Limb (tissue), 2 donors: ENCODE data around the gene SMOC1.
"Not testable (repeated sequence)": the region's sequence is repeated elsewhere in the genome, so short reads cannot be mapped to it uniquely, and the experiment has no call there.

Experiments
- DNase-seq, 2 donors: peaks; one replicate each; pipeline ENCODE4 v3.0.0-alpha.2; 2016; ENCODE audit errors: extremely low spot score in 2 of 2

Gene SMOC1

DNA sequence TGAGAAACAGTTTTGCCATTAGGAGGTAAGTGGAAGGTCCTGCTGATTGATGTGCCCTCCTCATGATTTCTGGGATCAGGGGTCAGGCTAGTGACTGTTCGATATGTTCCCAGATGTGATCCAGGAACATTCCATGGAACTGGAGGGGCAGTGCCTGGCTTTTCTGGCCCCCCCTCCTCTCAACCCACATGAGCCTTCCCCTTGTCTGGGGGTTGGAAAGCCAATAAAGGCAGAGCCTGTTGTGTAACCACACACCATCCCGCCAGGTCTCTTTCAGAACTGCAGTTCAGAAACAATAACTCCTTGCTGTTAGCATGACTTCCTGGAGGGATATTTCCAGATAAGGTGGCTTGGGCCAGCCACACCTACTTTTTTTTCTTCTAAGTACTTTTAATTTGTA is 17.8 kb downstream of the SMOC1 start:
- DNase-seq, result no peak

DNA sequence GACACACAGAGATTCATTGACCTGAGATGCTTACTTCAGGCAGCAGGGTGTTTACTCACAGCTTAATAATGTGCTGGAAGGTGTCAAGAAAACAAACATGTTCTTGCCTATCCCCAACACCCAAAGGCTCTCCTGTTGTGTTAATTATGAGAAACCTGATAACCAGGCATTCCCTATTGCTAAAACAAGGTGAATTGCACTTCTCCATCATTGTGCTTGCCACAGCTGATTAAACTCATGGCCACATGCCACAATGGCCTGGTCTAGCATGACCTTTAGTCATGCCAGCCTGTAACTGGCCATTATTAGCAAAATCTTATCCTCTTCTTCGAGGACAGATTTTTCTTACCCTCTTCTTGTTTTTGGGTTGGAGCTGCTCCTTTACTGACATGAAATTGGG is 21.4 kb downstream of the SMOC1 start:
- no peak for DNase-seq

DNA sequence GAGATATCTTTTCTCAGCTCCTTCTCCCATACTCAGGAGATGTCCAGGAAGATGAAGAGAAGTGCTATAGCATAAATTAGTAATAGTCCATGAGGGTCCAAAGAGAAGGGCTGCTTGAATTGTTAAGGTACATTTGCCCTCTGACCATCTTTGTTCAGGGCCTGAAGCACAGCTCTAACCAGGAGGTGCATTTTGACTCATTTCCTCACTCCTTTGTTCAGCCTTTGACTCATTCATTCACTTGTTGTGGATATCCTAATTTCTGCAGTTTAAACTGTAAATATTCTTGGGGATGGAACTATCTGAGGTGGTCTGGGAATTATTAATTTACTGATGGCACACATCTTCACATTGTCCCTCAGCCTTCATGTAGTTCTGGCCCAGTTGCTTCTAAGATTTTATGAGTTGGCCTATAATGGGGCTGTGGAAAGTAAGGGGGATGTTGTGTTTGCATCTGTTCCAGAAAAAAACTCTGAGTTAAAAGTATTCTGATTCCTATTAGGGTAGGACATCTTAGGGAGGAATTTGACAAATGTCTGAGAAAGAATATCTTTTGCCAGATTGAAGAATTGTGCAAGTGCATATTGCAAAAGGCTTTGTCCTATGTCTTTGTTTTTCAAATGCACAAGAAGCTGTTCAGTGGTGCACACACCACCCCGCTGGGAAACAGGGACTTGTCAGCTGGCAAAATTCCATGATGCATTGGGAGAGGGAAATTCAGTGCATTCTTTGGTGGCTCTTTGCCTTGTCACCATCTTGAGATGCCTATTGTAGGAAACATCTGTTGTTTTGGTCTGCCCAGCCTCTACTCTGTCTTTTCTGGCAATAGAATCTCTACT is 22.1 kb downstream of the SMOC1 start:
- no peak for DNase-seq

DNA sequence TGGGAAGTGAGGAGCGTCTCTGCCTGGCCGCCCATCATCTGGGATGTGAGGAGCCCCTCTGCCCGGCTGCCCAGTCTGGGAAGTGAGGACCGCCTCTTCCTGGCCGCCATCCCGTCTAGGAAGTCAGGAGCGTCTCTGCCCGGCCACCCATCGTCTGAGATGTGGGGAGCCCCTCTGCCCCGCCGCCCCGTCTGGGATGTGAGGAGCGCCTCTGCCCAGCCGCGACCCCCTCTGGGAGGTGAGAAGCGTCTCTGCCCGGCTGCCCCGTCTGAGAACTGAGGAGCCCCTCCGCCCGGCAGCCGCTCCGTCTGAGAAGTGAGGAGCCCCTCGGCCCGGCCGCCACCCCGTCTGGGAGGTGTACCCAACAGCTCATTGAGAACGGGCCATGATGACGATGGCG is 23.8 kb downstream of the SMOC1 start:
- DNase-seq, result not testable (repeated sequence)

DNA sequence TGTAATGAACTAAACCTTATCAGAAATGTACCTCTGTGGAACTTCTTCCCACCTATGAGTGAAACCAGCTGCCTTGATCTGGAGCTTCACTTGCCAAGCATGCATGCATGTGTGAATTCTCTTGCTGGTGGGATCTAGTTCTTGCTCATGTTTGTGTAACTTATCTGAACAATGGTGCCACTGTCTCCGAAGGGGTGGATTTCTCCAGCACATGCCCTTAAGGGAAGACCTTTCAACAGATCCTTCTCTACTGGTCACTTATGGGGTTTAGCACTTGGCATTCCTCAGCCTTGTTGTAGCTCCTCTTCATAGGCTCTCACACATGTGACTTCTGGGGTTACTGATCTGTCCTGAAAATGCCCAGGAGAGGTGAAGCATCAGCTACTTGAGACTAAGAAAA is 25.0 kb downstream of the SMOC1 start:
- no peak for DNase-seq

DNA sequence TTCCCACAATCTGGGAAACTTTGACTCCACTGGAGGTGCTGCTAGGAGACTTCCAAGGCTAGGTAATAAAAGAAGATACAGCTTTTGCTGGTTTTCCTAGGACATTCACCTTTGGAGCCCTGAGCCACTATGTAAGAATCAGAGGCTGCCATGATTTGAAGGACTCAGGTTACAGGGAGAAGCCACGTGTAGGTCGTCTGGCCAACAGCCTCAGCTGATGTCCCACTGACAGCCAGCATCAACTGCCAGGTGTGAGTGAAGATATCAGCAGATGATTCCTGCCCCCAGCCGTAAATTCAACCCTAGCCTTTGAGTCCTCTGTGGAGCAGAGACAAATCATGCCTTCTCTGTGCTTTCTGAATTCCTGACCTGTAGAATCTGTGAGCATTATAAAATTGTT is 27.0 kb downstream of the SMOC1 start:
- DNase-seq, result no peak

DNA sequence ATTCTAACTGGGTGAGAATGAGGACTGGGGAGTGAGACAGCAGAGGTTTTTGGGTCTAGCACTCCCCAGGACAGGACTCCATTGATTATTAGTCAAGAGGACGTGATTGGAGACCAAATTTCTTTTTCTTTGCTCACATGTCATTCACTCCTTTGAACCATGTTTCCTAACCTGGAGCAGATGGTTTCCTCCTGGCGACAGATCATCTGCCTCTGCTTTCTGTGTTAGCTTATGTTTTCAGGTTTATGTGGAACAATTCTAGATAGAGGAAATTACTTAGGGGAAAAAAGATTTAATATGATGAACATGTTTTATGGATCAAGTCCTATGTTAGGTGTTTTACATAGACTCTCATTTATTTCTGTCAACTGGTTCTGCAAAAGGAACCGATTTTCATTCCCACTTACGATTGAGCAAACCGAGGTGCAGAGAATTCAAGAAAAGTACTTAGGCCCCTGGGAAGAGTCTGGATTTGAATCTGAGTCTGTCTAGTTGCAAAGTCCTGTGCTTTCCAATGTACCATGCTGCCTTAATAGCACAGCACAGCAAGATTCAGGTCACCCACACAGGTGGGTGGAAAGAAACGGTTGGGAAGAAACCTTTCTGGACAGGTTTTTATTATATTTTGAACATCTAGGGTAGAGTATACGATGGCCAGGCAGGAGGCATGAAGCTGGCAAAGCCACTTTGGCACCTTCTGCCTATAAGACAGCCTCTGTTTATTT is 30.8 kb downstream of the SMOC1 start:
- DNase-seq, result no peak

DNA sequence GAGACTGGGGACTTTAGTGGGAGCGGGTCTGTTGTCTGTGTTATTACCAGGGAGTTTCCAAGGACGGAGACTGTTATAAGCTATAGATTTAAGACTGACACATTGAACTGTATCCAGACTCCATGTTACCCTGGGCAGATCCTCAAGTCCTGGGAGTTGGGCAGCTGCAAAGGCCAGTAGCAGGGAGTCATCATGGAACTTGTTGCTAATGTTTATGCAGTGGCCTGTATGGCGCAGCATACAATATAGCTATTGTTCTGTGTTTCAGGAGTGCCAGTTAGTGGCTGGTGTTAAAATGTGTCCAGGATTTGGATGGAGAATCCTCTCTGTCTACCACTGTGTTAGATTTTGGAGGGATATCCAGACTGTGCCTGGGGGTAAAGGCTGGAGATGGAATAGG is 31.7 kb downstream of the SMOC1 start:
- DNase-seq, result no peak

DNA sequence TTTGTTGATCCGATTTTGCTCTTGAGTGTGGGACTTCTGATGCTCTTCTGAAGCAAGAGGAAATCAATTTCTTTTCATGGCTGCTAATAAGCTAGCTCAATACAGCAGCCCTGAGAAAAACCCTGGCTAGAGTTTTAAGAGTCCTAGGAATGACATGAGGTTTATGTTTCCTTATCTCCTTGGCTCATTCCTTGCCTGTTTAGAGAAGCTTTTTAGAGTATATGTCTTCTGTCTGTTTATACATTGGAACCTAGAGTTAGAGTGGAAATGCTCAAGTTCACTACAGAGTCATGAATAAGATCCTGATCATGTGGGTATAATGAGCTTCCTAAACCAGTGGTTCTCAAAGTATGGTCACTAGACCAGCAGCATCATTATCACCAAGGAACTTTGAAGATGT is 34.5 kb downstream of the SMOC1 start:
- DNase-seq, result no peak

DNA sequence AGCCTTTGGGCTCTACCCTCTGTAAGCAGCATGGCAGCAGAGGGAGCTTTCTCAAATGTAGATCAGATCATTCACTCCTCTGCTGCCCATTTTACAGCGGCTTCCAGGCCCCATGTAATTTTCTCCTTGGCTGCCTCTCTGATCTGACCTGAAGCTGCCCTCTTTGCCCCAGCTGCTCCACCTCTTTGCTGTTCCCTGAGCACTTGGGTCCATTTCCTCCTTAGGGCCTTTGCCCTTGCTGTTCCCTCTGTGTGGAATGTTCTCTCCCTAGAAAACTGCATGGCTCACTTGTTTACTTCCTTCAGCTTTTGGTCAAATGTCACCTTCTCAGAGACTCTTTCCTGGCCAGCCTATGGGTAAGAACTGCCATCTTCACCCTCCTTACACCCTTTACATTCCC is 37.2 kb downstream of the SMOC1 start:
- no peak for DNase-seq

DNA sequence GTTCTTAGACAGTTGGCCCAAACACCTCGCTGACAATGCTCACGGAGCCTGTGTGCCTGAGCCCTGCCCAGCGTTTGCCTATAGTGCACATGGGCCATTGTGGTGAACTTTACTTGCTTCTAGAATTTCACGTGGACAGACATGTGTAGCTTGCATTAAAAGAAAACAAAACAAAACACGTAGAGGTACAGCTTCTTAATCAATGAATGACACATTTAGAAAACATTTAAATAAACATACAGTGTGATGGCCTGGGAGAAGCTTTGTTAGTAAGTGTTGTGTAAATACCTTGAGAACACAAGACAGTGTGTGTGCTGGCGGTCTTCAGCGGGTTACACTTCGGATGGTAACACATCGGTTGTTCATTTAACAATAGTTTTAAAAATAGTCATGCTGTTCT is 38.1 kb downstream of the SMOC1 start:
- no peak for DNase-seq

DNA sequence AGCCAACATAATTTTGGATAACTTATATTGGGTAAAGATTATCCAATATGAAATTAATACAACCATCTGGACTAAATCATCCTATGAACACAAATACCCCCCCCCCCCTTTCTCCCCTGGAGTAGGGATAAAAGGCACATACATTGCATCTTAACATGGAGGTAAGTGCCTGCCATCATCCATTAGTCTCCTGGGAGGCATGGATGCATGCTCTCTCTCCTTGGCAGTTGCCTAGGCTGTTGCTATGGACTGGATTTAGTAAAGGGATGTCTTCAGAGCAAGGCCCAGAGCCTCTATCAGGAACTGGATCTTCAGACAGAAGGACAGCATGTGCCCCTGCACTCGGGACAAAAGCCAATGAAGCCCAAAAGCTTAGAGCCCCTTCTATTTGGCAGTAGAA is 40.6 kb downstream of the SMOC1 start:
- DNase-seq, result no peak

DNA sequence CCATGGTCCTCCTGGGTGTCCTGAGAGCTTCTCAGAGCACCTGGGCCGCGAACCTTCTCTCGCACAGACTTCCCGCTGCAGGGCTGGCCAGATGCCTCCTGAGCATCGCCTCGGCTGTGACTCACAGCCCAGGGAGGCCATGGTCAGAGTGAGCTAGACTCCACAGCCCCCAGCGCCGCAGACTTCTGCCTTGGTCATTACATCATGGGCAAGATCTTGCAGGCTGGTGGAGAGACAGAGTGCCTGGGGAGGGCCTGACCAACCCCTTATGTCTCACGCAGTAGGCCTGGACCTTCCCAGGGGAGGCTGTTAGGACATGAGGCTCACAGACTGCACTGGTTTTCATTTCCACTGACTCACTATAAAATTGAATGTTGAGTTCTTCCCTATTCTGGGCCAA is 41.8 kb downstream of the SMOC1 start:
- no peak for DNase-seq

DNA sequence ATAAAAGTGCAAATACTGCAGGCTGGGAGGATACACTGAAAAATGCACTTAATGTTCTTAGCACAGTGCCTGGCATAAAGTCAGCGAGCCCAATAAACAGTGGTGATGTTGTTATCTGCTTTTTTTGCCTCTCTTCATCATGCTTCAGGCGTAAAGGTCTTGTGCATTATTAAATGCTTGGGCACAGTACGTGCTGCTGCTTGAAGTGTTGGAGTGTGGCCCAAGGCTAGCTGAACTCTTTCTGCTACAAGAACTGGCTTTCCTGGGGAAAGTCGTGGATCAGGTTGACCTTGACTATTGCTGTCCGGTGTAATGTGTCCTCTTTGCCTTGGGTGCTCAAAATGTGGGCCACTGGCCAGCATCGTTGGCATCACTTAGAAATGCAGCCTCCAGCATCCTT is 43.0 kb downstream of the SMOC1 start:
- no peak for DNase-seq

DNA sequence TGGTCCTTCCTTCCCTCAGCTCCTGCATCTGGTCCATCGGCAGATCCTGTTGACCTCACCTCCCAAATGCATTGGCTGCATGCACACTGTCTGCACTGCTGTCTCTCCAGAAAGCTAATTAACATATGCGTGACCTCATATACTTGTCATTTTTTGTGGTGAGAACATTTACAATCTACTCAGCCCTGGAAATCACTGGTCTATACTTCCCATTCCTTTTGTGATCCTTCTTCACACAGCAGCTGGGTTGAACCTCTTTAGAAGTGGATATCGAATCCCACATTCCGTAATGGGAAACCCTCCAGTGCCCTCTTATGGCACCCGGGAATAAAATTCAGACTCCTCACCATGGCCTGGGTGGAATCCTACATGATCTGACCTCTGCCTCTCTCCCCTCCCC is 45.0 kb downstream of the SMOC1 start:
- no peak for DNase-seq

DNA sequence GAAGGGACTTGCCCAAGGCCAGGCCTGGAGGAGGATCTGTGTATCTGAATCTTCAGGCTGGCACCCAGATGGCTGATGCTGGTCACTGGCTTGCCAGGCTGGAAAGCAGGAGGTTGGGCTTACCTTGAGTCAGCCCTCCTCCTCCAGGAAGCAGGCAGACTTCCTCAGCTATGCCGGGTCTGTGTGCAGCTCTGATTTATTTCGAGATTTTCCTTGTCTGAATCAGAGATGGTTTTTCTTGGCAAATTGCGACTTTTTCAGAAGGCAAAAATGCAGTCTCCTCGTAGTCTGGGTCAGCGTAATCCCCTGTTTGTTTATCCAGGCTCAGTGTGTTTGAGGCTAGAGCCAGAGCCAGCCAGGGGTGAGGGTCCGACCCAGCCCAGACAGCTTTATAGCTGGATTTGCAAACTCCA is 48.9 kb downstream of the SMOC1 start:
- DNase-seq, result no peak

DNA sequence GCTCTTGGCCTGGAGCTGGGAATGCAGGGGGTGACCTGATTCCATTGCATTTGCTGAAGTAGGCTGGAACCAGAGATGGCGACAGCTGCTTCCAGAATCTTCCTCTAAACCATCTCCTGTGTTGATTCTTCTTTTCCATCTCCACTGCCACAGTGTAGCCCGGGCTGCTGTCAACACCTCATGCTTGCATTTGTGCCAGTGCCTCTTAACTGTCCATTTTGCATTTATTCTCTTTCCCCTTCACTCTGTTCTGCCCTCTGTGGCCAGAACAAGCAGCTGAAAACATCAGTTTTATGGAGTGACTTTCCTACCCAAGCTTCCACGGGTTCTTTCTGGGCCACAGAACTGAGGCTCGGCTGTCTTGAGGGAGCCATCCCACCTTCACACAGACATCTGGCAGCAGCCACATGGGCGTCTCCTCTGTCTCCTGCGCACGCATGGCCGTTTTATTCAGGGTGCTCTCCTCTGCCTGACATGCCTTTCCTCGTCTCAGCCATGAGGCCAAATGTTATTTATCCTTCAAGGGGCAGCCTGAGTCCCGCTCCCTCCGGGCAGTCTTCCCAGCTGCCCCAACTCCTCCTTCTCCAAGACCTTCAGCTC is 51.7 kb downstream of the SMOC1 start:
- no peak for DNase-seq

DNA sequence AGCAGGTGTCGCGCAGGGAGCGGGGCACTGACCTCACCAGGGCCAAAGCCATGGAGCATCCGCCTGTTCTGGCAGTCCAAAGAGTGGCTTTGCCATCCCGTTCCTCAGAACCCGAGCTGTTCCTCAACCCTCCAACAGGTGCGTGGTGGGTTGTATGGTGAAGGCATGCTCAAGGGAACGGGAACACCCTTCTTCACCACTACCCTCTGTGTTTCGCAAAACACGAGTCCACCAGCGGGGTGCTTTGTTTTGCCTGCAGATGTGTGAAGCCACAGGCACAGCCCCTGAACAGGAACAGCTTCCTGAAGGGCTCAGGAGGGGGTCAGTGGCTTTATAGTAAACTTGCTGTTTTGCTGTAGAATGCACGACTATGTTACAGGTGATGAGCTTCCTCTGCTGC is 52.7 kb downstream of the SMOC1 start:
- DNase-seq, result no peak

DNA sequence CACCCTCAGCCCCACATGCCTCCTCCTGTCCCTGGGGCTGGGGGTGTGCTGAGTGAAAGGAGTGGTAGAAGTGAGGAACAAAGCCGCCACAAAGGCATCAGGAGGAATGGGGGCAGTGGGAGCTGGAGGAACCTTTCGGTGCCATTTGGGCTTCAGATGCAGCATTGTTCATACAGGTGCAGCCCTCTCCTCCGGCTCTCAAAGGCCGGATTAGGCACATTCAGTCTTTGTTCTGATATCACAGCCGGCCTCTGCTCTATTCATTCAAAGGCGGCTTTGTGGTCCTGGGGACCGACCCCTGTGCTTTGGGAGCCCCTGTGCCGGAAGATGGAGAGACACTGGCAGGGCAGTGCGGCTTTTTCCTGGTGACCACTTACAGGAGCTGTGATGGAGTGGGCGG is 53.2 kb downstream of the SMOC1 start:
- no peak for DNase-seq

DNA sequence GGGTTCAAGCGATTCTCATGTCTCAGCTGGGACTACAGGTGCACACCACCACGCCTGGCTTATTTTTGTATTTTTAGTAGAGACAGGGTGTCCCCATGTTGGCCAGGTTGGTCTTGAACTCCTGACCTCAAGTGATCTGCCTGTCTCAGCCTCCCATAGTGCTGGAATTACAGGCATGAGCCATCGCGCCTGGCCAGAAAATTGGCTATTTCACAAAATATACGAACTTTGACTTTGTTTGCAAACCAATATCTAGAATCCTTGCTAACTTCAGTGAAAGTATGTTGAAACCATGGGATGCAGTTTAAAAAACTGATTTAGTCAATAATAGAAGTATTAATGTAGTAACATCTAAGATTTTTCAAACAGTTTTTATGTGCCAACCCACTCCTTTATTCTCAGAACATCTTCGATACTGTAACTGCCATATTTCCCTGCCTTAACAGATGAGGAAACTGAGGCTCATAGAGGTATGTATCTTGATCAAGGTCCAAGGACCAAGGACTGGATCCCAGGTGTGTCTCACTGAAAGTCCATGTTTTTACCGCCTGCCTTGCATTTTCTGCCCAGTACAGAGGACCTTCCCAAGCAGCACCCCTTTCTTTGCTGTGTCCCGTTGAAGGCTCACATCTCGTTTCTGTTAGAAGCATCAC is 54.5 kb downstream of the SMOC1 start:
- DNase-seq, result no peak

DNA sequence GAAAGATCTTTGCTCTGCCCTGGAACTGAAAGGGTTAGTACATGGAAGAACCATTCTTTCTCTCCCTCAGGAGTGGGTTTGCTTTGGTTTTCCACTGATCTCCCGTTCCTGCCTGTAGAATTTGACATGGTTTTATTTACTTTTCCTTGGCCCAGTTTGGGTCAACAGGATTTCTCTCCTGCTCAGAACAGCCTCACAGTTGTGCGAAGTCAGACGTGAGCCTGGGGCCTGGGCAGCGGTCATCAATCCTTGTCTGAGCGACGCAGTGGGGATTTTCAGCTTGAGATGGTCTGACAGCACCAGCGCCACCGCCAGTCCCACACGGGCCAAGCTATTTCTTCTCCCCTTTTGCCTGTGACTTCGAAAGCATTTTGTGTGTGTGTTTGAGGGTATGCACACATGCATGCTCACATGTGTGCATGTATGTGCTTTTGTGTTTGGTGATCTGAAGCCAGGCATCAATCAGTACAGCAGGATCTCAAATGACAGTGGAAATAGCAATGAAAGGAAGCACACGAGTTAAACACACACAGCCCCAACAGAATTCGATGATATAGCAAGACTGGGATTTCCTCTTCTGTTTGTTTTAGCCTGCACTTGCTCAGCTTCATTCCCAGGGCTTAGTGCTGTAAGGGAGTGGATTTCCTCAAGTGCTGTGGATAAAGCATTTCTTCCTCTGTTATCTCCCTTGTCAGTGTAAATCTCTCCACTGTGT is 58.3 kb downstream of the SMOC1 start:
- DNase-seq, result no peak

DNA sequence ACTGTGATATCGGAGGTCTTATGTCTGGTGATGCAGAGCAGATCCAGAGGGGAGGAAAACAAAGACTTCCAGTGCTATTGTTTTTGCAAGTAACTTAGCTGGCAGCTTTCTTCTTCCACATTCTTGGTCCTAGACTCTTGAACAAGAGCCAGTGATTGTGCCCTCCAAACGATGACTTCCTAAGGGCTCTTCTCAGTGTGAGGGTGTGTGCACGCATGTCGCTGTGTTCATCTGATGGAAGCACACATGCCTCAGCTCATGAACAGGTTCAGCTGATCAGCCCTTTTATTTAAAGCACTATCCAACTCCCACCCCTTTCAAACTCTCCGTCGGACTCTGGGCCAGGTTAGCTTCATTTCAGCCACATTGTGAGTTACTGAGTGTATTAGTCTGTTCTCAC is 59.5 kb downstream of the SMOC1 start:
- DNase-seq, result no peak
